NCI-H82 treated with DMSO at 0.1 percent for 48 hours (cell line): ENCODE measurements around the gene AP2A1.
A peak's percentile ranks its signal among the peaks of the same experiment; 100 is the strongest.
"Not testable (repeated sequence)": the region's sequence is repeated elsewhere in the genome, so short reads cannot be mapped to it uniquely, and the experiment has no call there.

ENCODE experiments used
- DNase-seq: peaks from one replicate; lab custom pipeline; 2025; ENCODE audit not compliant: unreplicated experiment; lab: John Stamatoyannopoulos, UW

AP2A1 gene

DNA sequence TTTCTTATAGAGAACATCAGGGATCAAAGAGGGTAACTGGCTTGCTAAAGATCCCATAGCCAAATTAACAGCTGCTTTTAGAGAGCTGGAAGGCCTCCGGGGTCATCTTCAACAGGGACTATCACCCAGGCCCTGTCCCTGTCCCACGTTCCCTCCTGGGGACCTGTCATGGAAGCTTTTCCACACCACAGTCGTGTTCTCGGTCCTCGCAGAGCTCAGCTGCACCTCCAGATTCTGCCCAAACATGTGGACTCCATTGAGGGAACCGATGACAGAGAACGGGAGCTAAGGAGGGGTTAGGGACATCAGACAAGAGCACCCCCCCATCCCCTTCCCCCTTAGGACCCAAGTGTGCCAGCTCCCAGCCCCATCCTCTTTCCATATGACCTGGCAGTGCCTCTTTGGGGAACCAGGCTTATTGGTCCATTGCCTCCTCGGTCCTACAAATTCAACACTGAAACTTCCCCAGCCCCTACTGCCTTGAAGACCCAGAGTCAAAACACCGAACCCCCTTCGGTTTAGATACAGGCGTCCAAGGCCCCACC, 45.7 kb downstream of the AP2A1 start:
- DNase-seq, result no peak

DNA sequence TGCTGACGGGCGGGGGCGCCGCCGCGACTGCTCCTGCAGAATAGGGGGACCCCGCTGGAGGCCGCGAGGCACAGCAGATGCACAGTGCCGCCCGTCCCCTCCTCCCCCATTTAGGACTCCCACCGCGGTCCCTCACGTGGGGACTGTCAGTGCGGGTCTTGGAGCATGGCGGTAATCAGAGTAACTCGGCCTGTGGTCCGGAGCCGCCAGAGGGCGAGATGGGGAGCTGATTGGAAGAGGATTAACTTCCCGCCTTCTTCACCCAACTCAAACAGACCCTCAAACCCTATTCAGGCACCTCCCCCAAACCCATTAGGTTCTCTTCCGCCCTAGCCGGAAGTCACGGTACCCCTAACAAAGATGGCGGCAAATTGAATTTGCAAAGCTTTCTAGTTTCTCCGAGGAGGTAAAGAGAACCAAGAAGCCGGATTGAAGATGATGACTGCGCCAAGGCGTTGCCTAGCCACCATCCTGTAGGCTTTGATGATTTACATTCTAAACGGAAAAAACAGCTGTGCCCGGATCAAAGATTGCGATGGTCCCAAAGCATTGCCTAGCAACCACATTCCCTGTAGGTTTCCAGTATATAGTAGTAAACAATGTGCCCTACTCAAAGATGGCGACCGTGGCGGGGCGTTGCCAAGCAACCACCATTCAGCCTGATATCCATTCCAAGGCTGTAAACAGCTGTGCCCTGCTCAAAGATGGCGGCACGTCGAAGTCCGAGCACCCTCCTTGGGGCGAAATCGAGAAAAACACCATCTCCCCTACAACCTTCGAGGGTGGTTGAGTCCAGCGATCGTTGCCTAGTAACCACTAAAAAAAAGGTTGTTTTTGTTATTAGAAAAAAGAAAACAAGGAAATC, 46.4 kb downstream of the AP2A1 start, which contains the start of gene FUZ:
TSS of gene FUZ (minus strand) at position 296 of the 865 bp plus-strand sequence. CDS start at position 110, 186 bp downstream.
- peak; percentile 98 for DNase-seq

DNA sequence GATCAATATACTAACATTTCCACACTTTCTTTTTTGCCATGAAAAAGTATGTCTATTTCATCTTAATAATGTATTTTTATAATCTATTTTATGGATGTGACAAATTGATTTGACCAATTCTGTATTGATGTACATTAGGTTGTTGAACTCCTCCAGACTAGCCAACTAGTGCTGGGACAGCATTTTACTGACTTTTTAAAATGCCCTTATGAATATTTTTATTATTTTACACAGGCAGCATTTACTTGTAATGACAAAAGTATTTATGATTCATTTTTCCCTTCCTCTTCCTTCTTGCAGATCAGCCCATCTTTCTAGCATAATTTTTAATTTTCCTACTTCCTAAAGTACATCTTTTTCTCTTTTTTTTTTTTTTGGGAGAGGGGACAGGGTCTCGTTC, 47.2 kb downstream of the AP2A1 start:
- DNase-seq, result no peak

DNA sequence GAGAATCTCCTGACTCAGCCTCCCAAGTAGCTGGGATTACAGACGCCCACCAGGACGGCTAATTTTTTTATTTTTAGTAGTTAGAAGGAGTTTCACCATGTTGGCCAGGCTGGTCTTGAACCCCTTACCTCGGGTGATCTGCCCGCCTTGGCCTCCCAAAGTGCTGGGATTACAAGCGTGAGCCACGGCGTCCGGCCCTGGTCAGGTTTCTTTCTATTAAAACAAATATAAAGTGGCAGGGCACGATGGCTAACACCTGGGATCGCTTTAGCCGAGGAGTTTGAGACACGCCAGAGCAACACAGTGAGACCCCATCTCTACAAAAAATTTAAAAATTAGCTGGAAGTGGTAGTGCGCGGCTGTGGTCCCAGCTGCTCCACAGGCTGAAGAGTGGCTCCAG, 49.8 kb downstream of the AP2A1 start:
- no peak for DNase-seq

DNA sequence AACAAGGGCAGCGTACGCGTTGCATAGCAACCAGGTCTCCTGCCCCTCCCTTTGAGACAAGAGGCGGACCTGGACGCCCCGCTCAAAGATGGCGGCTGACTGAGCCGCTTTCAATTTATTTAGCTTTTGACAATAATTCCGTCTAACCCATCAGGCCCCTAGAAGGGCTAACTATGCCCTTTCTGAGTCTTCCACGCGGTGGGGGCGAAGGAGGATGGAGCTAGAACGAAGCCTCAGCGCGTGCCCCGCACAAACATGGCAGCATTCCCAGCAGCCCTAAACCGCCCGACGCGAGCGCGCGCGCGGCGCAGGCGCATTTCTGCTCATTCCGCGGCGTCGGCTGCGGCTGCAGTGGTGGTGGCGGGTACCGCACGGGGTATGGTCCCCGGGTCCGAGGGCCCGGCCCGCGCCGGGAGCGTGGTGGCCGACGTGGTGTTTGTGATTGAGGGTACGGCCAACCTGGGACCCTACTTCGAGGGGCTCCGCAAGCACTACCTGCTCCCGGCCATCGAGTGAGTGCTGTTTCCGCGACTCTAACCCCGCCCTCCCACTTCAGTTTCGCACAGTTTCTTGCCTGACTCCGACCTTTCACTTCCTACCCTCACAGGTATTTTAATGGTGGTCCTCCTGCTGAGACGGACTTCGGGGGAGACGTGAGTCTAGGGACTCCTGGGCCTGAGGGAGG, 51.3 kb downstream of the AP2A1 start, which contains the start of gene MED25:
TSS of gene MED25 (plus strand) at position 326 of the 685 bp plus-strand sequence. CDS start at position 379, 53 bp downstream.
- peak; percentile 86 for DNase-seq

DNA sequence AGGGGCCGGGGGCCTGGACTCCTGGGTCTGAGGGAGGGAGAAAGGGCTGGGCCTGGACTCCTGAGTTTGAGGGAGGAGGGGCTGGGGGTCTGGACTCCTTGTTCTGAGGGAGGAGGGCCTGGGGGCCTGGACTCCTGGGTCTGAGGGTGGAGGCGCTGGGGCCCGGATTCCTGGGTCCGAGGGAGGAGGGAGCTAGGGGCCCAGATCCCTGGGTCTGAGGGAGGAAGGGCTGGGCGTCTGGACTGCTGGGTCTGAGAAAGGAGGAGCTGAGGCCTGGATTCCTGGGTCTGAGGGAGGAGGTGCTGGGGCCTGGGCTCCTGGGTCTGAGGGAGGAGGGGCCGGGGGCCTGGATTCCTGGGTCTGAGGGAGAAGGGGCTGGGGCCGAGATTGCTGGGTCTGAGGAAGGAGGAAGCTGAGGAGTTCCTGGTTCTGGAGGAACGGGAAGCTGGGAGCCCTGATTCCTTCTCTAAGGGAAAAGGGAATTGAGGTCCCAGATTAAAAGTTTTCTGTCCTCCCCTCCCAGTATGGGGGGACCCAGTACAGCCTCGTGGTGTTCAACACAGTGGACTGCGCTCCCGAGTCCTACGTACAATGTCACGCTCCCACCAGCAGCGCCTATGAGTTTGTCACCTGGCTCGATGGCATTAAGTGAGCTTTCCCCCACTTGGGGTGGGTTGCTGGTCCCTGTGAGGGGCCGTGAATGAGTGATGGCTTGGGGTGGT, 52.0 kb downstream of the AP2A1 start:
- DNase-seq, result no peak

DNA sequence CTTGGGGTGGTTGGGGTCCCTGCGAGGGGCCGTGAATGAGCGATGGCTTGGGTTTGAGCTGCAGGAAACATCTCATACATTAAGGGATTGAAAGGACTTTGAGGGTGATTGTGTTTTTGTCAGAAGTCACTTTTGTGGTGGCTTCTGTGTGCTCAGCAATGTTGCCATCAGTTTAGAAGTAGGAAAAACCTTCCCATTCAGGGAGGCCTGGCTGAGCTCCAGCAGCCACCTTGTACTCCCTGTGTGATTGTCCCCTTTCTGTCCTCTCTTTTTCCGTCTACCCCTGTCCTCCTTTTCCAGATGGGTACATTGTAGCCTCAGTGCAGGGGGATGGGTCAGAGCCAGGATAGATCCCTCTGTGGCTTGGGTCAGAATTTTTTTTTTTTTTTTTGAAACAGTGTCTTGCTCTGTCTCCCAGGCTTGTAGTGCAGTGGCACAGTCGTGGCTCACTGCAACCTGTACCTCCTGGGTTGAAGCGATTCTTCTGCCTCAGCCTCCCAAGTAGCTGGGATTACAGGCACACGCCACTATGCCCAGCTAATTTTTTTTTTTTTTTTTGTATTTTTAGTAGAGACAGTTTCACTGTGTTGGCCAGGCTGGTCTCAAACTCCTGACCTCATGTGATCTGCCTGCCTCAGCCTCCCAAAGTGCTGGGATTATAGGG, 52.8 kb downstream of the AP2A1 start:
- DNase-seq, result not testable (repeated sequence)

DNA sequence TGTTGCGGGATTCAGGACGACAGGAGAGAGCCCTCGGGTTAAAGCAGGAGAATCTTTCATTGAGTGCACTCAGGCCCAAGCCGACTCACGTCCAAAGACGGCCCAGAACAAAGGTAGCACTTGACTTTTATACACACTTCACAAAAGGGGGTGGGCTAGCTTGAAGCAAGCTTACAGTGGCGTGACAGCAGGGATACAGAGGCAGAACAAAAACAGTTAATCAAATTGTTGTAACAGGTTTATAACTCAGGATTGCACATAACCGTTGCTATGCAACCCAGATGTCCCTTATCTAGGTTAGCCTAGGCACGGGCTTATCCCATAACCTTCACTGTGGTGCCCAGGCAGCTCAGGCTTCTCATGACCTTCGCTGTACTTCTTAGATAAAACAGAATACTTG, 53.3 kb downstream of the AP2A1 start:
- peak; percentile 96 for DNase-seq

DNA sequence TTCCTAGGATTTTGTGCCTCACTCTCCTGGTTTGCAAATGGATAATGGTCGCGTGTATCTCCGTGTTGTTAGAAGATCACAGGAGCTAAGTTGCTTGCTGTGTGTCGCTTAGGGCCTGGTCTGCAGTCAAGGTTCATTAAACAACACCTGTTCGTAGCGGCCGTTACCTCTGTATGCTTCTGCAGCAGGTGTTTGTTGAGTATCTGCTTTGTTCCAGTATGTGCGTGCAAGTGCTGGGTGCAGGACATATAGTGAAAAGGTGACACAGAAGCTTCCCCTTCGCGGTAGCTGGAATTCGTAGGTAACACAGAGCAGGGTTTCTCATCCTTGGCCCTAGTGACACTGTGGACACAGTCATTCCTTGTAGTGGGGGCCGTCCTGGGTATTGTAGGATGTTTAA, 56.7 kb downstream of the AP2A1 start:
- DNase-seq, result no peak

DNA sequence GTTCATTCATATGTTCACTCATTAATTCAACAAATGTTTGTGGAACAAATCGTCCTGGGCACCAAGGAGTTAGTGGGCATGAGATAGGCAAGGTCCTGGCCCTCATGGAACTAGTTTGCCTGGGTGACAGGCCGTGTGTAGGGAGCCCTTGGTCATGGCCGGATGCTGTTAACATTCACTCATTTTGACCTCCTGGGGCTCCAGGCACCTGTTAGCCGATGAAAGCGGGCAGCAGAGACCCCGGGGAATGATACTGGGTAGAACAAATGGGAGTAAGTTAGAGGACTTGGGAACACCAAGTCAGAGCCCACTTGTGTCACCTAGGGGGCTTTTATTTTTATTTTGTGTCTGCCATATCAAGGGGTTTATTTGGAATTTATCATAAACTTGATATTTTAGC, 57.9 kb downstream of the AP2A1 start:
- DNase-seq, result no peak

DNA sequence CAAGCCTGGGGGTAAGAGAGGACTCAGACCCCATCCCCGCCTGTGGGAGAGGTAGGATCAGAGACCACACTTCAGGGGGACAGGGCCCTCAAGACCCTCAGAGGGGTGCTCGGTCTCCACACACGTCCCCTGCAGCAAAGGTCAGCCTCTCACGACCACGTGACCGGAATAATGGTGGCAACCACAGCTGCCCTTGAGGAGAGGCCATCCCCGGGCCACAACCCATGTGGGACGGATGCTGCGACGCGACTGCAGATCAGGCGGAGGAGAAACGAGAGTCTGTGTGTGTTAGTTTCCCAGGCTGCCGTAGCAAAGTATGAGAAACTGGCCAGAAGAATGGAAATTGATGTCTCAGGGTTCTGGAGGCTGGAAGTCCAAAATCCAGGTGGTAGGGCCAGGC, 60.2 kb downstream of the AP2A1 start:
- no peak for DNase-seq

DNA sequence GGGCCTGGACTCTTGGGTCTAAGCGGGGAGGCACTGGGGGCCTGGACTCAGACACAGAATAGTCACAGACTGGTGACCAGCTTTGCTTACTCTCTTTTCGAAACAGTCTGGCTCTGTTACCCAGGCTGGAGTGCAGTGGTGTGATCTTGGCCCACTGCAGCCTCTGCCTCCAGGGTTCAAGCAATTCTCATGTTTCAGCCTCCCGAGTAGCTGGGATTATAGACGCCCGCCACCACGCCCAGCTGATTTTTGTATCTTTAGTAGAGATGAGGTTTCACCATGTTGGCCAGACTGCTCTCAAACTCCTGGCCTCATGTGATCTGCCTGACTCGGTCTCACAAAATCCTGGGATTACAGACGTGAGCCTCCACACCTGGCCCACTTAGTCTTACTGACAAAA, 62.4 kb downstream of the AP2A1 start:
- DNase-seq, result no peak

DNA sequence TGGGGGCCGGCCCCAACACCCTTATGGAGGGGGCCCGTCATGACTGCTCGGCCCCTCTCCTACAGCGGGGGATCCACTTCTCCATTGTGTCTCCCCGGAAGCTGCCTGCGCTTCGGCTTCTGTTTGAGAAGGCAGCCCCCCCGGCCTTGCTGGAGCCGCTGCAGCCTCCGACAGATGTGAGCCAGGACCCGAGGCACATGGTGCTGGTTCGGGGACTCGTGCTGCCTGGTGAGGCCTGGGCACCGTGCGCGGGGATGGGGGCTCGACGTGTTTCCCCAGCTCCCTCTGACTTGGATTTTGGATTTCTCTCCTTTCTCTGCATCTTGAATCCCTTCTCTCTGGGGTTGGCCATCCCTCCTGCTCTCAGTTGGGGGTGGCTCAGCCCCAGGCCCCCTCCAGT, 62.9 kb downstream of the AP2A1 start:
- no peak for DNase-seq

DNA sequence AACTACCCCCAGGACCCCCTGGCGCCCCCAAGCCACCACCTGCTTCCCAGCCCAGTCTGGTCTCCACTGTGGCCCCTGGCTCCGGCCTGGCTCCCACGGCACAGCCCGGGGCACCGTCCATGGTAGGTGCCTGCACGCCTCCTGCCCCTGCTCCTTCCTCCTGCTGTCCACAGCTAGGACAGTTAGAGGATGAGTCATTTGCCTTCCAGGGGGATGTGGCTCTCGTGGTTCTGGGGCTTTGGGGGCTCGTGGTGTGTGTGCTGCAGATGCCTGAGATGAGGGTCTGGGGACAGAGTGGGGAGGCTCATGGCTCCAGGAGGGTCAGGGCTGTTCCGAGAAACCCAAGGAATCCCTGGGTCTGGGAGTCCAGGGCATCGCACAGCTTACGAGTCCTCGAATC, 64.0 kb downstream of the AP2A1 start:
- no peak for DNase-seq

DNA sequence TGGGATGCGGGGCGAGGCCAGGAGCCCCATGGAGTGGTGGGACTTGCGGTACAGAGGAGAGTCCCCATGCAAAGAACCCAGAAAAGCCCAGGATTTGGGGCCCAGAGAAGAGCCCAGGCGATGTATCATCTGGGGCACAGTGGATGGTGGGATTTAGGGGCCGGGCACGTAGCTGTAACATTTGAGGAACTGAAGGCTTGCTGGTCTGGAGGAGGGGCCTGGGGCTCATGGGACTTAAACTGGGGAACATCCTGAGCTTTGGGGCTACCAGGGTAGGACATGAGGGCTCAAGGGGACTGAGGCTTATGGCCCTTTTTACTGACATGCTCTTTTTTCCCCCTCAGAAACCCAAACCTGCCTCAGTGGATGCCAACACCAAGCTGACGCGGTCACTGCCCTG, 64.8 kb downstream of the AP2A1 start:
- no peak for DNase-seq

DNA sequence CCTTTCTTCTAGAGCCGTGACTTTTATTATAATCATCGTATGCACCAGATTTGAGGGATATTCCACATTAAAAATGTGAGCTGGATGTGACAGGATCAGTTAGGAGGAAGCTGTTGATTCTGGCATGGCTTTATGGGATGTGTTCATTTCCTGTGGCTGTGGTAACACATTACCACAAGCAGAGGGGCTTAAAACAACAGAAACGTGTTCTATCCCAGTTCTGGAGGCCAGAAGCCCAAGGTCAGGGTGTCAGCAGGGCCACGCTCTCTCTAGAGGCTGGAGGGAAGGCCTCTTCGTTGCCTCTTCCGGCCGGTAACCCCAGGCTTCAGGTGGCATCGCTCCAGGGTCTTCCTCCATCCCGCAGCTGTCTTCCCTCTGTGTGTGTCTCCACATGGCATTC, 65.8 kb downstream of the AP2A1 start:
- no peak for DNase-seq

DNA sequence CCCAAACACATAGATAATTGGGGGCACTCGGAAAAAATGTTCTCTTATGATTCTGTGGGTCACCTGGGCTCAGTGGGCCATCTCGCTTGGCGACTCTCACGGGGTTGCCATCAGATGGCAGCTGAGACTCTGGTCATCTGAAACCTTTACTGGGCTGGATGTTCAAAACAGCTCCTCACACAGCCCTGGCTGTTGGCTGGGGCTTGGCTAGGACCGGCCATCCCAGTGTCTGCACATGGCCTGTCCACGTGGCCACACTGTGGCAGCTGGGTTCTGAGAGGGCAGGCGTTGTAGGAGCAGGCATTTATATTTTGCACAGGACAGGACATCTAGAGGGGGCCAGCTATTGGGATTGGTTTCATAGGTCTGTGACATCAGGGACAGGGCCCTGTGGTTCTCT, 66.8 kb downstream of the AP2A1 start:
- DNase-seq, result no peak

DNA sequence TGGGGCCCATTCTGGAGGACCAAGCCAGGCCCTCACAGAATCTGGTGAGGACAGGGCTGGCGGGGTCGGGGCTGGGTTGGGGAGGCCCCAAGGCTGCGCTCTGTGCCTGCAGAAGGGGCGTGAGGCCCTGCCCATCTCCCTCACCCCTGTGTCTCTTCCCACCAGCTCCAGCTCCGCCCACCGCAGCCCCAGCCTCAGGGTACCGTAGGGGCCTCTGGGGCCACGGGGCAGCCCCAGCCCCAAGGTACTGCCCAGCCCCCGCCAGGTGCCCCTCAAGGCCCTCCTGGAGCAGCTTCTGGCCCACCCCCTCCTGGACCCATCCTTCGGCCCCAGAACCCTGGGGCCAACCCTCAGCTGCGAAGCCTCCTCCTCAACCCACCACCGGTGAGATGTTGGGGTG, 68.8 kb downstream of the AP2A1 start:
- DNase-seq, result no peak

DNA sequence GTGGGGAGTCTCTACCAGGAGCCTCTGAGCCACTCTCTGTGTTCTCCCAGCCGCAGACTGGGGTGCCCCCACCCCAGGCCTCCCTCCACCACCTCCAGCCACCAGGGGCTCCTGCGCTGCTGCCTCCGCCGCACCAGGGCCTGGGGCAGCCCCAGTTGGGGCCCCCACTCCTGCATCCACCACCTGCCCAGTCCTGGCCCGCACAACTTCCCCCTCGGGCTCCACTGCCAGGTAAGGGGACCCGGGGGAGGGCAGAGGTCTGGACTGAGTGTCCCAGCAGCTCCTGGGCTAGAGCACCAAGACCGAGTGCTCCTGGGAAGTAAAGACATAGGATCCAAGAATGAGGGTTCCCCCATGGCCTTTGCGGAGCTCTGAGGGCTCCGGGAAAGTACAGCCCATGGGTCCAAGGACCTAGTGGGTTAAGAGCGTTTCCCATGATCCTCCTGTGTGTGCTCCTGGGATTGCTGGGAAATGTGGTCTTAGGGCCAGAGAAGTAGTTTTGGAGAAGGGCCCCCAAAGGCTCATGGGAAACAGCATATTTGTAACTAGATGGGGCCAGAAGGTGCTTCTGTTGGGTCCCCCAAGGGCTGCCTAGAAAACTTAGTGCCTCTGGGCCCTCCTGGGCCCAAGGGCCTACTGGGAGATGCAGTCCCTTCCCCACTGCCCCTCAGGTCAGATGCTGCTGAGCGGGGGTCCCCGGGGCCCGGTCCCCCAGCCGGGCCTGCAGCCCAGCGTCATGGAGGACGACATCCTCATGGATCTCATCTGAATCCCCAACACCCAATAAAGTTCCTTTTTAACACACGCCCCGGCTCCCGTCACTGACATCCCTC, 69.6 kb downstream of the AP2A1 start:
- DNase-seq, result no peak

DNA sequence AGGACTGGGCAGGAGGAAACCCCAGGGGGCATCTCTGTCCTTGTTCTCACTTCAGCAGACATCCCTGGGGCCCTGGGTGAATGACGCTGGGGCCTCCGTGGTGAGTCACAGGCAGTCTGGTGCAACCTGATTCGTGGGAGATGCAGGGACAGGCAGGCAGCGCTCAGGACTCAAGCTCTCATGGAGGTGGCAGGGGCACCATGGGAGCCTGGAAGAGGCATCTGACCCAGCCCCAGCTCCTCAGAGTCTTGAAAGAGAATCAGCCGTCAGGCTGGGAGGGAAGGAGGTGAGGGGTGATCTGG, 70.2 kb downstream of the AP2A1 start:
- DNase-seq, result no peak
